Endothelial cell of umbilical vein (primary cell): Measurements from ENCODE around the gene ZNF485.

Source experiments
- CTCF ChIP-seq, 2 donors: IDR thresholded peaks; 1 replicate in 1 of 2; 2 replicates in 1 of 2; pipeline ENCODE4 v1.5.1; 2011; ENCODE audit warnings: low read length in 2 of 2, mild to moderate bottlenecking in 2 of 2, moderate library complexity in 2 of 2, control low read depth in 1 of 2, inconsistent platforms in 1 of 2, low read depth in 1 of 2; ENCODE audit not compliant: insufficient read depth in 1 of 2; ENCODE audit errors: extremely low read depth in 1 of 2
- POLR2AphosphoS5 ChIP-seq: IDR thresholded peaks from 2 replicates; pipeline ENCODE4 v1.6.1; 2012; ENCODE audit warnings: low read depth, mild to moderate bottlenecking, control low read depth, low read length, moderate library complexity; ENCODE audit not compliant: insufficient read depth

GRCh38 chr10:43653746-43654145, 47.5 kb downstream of the ZNF485 start:
- TF ChIP-seq CTCF (IDR thresholded peaks at IDR 0.05; ENCODE audit: extremely low read depth in 1 of 2, insufficient read depth in 1 of 2, low read depth in 1 of 2, low read length in 2 of 2) (no peak), POLR2AphosphoS5 (no peak)
